ENCODE results near the gene RPL36A. TPM values are rescaled to one million over a fixed set of nuclear protein-coding genes. Genes with fewer than 3 reads are reported as not detected.

RPL36A gene
- total RNA-seq, 1 donor from 2014 or later: 6,478 TPM

DNA sequence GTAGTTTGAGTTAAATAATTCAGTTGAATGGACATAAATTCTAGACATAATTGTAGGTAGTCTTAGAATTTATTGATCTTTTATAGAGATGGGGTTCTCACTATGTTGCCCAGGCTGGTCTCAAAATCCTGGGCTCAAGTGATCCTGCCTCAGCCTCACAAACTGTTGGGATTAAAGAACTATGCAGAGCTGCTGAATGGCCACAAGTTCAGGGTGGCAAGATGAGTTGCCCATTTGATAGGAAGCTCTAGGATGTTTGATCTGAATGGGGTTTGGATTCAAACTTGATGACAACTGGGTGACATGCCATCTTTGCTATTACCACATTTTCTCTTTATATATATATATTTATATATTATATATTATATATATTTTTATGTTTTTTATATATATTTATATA, 3.6 kb downstream of the RPL36A start:
- DNase-seq (ENCODE audit: low spot score): no peak
- H3K4me1 ChIP-seq: peaks cover 8% of the 10 kb centered on the region
- no peak overlapping the region for H3K9ac ChIP-seq
- Mint-ChIP-seq H3K9me3 (no peaks in the 10 kb centered on the region), H3K4me3 (no peak overlapping the region), H3K36me3 (peaks cover 6% of the 10 kb centered on the region), H3K4me1 (peaks cover 4% of the 10 kb centered on the region), H3K27ac (no peak overlapping the region), H3K27me3 (ENCODE audit: insufficient read depth, low read depth) (no peaks in the 10 kb centered on the region)
- H3K9me3 ChIP-seq (ENCODE audit: low read depth): peaks cover 6% of the 10 kb centered on the region
- H3F3A ChIP-seq (ENCODE audit: low read depth): peaks cover 60% of the 10 kb centered on the region
- H3K79me2 ChIP-seq (ENCODE audit: low read depth): peaks cover 37% of the 10 kb centered on the region
- H3K4me2 ChIP-seq: no peak overlapping the region
- no peaks in the 10 kb centered on the region for H3K27me3 ChIP-seq
- no peak overlapping the region for H3K4me3 ChIP-seq
- no peak overlapping the region for H2AFZ ChIP-seq (replicated peaks)
- no peak overlapping the region for H3K27ac ChIP-seq
- no peak for TF ChIP-seq EZH2phosphoT487 (IDR thresholded peaks at IDR 0.05)
- no peak for TF ChIP-seq EZH2 (IDR thresholded peaks at IDR 0.05)
- TF ChIP-seq CTCF (IDR thresholded peaks at IDR 0.05): no peak
- peaks cover 4% of the 10 kb centered on the region for H3K36me3 ChIP-seq
- peaks cover 12% of the 10 kb centered on the region for H4K20me1 ChIP-seq (ENCODE audit: low read depth)

DNA sequence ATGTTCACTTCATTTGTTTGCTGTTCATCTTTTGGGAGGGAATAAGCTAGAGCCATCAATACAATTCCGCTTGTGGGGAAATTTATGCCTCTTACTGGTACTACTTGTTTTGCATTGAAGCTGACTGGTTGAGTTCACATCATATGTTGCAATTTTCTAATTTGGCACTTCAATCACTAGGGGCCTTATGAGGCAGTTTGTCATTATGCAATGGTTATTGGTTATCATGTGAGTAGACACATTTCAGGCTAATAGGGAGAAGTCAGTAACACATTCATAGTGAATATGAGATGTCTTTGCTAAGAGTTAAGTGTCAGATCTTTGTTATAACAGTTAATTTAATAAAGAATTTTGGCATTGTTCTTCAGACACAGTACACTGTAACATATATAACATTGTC, 5.0 kb downstream of the RPL36A start:
- Mint-ChIP-seq H3K27ac (no peak overlapping the region), H3K4me1 (peaks cover 4% of the 10 kb centered on the region), H3K36me3 (peaks cover 12% of the 10 kb centered on the region), H3K4me3 (no peak overlapping the region), H3K9me3 (no peaks in the 10 kb centered on the region), H3K27me3 (ENCODE audit: insufficient read depth, low read depth) (no peaks in the 10 kb centered on the region)
- DNase-seq (ENCODE audit: low spot score): no peak
- no peak overlapping the region for H3K9ac ChIP-seq
- peaks cover 8% of the 10 kb centered on the region for H3K4me1 ChIP-seq
- peaks cover 37% of the 10 kb centered on the region for H3K79me2 ChIP-seq (ENCODE audit: low read depth)
- peaks cover 6% of the 10 kb centered on the region for H3K9me3 ChIP-seq (ENCODE audit: low read depth)
- H2AFZ ChIP-seq (replicated peaks): no peak overlapping the region
- H3K27ac ChIP-seq: no peak overlapping the region
- TF ChIP-seq EZH2phosphoT487 (IDR thresholded peaks at IDR 0.05): no peak
- no peak for TF ChIP-seq EZH2 (IDR thresholded peaks at IDR 0.05)
- TF ChIP-seq CTCF (IDR thresholded peaks at IDR 0.05): no peak
- H3K4me3 ChIP-seq: no peak overlapping the region
- peaks cover 60% of the 10 kb centered on the region for H3F3A ChIP-seq (ENCODE audit: low read depth)
- peaks cover 4% of the 10 kb centered on the region for H3K36me3 ChIP-seq
- no peak overlapping the region for H3K4me2 ChIP-seq
- H3K27me3 ChIP-seq: no peaks in the 10 kb centered on the region
- peaks cover 12% of the 10 kb centered on the region for H4K20me1 ChIP-seq (ENCODE audit: low read depth)

- no peak overlapping the region for H2AFZ ChIP-seq (replicated peaks)
- H3K9me3 ChIP-seq (ENCODE audit: low read depth): peaks cover 6% of the 10 kb centered on the region
- peaks cover 17% of the 10 kb centered on the region for H3K79me2 ChIP-seq (ENCODE audit: low read depth)
- H3K36me3 ChIP-seq: no peaks in the 10 kb centered on the region
- H3K4me1 Mint-ChIP-seq: no peaks in the 10 kb centered on the region
- no peak overlapping the region for H3K4me2 ChIP-seq
- H4K20me1 ChIP-seq (ENCODE audit: low read depth): peaks cover 12% of the 10 kb centered on the region
- TF ChIP-seq EZH2 (IDR thresholded peaks at IDR 0.05) (no peak), CTCF (IDR thresholded peaks at IDR 0.05) (no peak), EZH2phosphoT487 (IDR thresholded peaks at IDR 0.05) (no peak)
- no peaks in the 10 kb centered on the region for H3K27me3 ChIP-seq
- H3K27me3 Mint-ChIP-seq (ENCODE audit: insufficient read depth, low read depth): no peaks in the 10 kb centered on the region
- H3K9ac ChIP-seq: no peak overlapping the region
- peaks cover 42% of the 10 kb centered on the region for H3F3A ChIP-seq (ENCODE audit: low read depth)
- H3K4me3 Mint-ChIP-seq: no peak overlapping the region
- no peak overlapping the region for H3K27ac ChIP-seq
- peaks cover 9% of the 10 kb centered on the region for H3K36me3 Mint-ChIP-seq
- H3K9me3 Mint-ChIP-seq: peaks cover 2% of the 10 kb centered on the region
- H3K27ac Mint-ChIP-seq: no peak overlapping the region
- H3K4me1 ChIP-seq: no peaks in the 10 kb centered on the region
- no peak overlapping the region for H3K4me3 ChIP-seq
- DNase-seq (ENCODE audit: low spot score): no peak
Observed at GRCh38 chrX:101397779-101398178, 7.0 kb downstream of the RPL36A start.
